GM23338 (cell line): ENCODE results near the gene ZNF488. TPM values are rescaled to one million over a fixed set of nuclear protein-coding genes. Genes with fewer than 3 reads are reported as not detected.

Source experiments
- ATAC-seq: fragments of 200-7000 bp; cut with Tn5 transposase; 3 replicates; pipeline ENCODE4 v1.9.1; 2020
- DNase-seq: peaks from one replicate; pipeline ENCODE4 v3.0.0-alpha.2; 2015; ENCODE audit warnings: low spot score
- H2AFZ ChIP-seq: fragments of 200-600 bp; sonication (generic); 2 replicates; pipeline ENCODE4 v1.8.0; 2016; ENCODE audit warnings: antibody characterized with exemption, mild to moderate bottlenecking, moderate library complexity
- H3F3A ChIP-seq: fragments of 200-600 bp; sonication (generic); replicated peaks from 2 replicates; pipeline ENCODE4 v1.8.0; 2017; ENCODE audit warnings: antibody characterized with exemption, mixed run types, low read depth
- H3K27ac ChIP-seq: fragments of 200-600 bp; sonication (generic); 2 replicates; pipeline ENCODE4 v1.6.1; 2016; ENCODE audit warnings: low read depth
- H3K27me3 ChIP-seq: fragments of 200-600 bp; sonication (generic); 2 replicates; pipeline ENCODE4 v1.8.0; 2016; ENCODE audit warnings: mild to moderate bottlenecking, mixed run types, moderate library complexity; ENCODE audit not compliant: insufficient read depth
- H3K36me3 ChIP-seq: fragments of 200-600 bp; sonication (generic); 2 replicates; pipeline ENCODE4 v1.8.0; 2016; ENCODE audit warnings: mild to moderate bottlenecking; ENCODE audit not compliant: insufficient read depth
- H3K4me1 ChIP-seq: fragments of 200-600 bp; sonication (generic); 2 replicates; pipeline ENCODE4 v1.8.0; 2016; ENCODE audit warnings: mild to moderate bottlenecking, moderate library complexity; ENCODE audit not compliant: insufficient read depth
- H3K4me2 ChIP-seq: fragments of 200-600 bp; sonication (generic); 2 replicates; pipeline ENCODE4 v1.7.1; 2017; ENCODE audit warnings: mixed run types
- H3K4me3 ChIP-seq: fragments of 200-600 bp; sonication (generic); 2 replicates; pipeline ENCODE4 v1.6.1; 2016; ENCODE audit warnings: mixed run types
- H3K79me2 ChIP-seq: fragments of 200-600 bp; sonication (generic); replicated peaks from 2 replicates; pipeline ENCODE4 v1.8.0; 2017; ENCODE audit warnings: mild to moderate bottlenecking; ENCODE audit not compliant: insufficient read depth
- H3K9me2 ChIP-seq: fragments of 200-600 bp; sonication (generic); 2 replicates; pipeline ENCODE4 v1.8.0; 2017; ENCODE audit not compliant: insufficient read depth
- H4K20me1 ChIP-seq: fragments of 200-600 bp; sonication (generic); replicated peaks from 2 replicates; pipeline ENCODE4 v1.8.0; 2017; ENCODE audit warnings: mild to moderate bottlenecking; ENCODE audit not compliant: insufficient read depth
- H3K27ac Mint-ChIP-seq: 2 replicates; pipeline ENCODE4 v1.8.0; 2020; ENCODE audit warnings: inconsistent platforms, mild to moderate bottlenecking, moderate library complexity, mixed read lengths
- H3K27me3 Mint-ChIP-seq: 3 replicates; pipeline ENCODE4 v1.8.0; 2022; ENCODE audit warnings: low read depth, mild to moderate bottlenecking, moderate library complexity, mixed read lengths, inconsistent platforms; ENCODE audit not compliant: insufficient read depth, poor library complexity
- H3K36me3 Mint-ChIP-seq: 3 replicates; pipeline ENCODE4 v1.8.0; 2021; ENCODE audit warnings: low read depth, mild to moderate bottlenecking, inconsistent platforms, moderate library complexity, mixed read lengths
- H3K4me1 Mint-ChIP-seq: 3 replicates; pipeline ENCODE4 v1.8.0; 2020; ENCODE audit warnings: mild to moderate bottlenecking, inconsistent platforms, mixed read lengths
- H3K4me3 Mint-ChIP-seq: 3 replicates; pipeline ENCODE4 v1.8.0; 2021; ENCODE audit warnings: moderate library complexity, mild to moderate bottlenecking, inconsistent platforms, mixed read lengths
- H3K9me3 Mint-ChIP-seq: 3 replicates; pipeline ENCODE4 v1.8.0; 2020; ENCODE audit warnings: moderate library complexity, mild to moderate bottlenecking, inconsistent platforms, mixed read lengths
- CREB1 ChIP-seq: fragments of 250-450 bp; sonication (Bioruptor Pico); IDR thresholded peaks from 2 replicates; pipeline ENCODE4 v1.5.0; 2020; ENCODE audit warnings: low read depth, mild to moderate bottlenecking, moderate library complexity
- CTCF ChIP-seq, 2 experiments: fragments of 200-600 bp in 1 of 2; sonication (generic) in 1 of 2; conservative IDR thresholded peaks; 2 replicates each; pipeline versions ENCODE4 v1.5.1 to v1.6.1; 2016 to 2017; ENCODE audit warnings: antibody characterized with exemption in 2 of 2, low read depth in 2 of 2, mild to moderate bottlenecking in 2 of 2, moderate library complexity in 1 of 2
- ETS1 ChIP-seq: IDR thresholded peaks from 2 replicates; pipeline ENCODE4 v1.6.1; 2016; ENCODE audit warnings: antibody characterized with exemption
- EZH2 ChIP-seq: fragments of 200-600 bp; sonication (generic); IDR thresholded peaks from one replicate; pipeline ENCODE4 v1.8.0; 2017; ENCODE audit warnings: antibody characterized with exemption, mild to moderate bottlenecking, low read depth; ENCODE audit not compliant: unreplicated experiment
- EZH2phosphoT487 ChIP-seq: fragments of 200-600 bp; sonication (generic); IDR thresholded peaks from one replicate; pipeline ENCODE4 v1.8.1; 2018; ENCODE audit warnings: antibody characterized with exemption; ENCODE audit not compliant: unreplicated experiment
- JUNB ChIP-seq: IDR thresholded peaks from one replicate; pipeline ENCODE4 v1.6.1; 2016; ENCODE audit warnings: antibody characterized with exemption; ENCODE audit not compliant: unreplicated experiment
- NANOG ChIP-seq: IDR thresholded peaks from 2 replicates; pipeline ENCODE4 v1.6.1; 2016; ENCODE audit warnings: antibody characterized with exemption, borderline replicate concordance
- POLR2AphosphoS5 ChIP-seq: IDR thresholded peaks from 2 replicates; pipeline ENCODE4 v1.6.1; 2016; ENCODE audit warnings: antibody characterized with exemption, low read depth
- REST ChIP-seq: IDR thresholded peaks from one replicate; pipeline ENCODE4 v1.6.1; 2018; ENCODE audit warnings: antibody characterized with exemption; ENCODE audit not compliant: unreplicated experiment
- STAT1 ChIP-seq: IDR thresholded peaks from one replicate; pipeline ENCODE4 v1.6.1; 2016; ENCODE audit warnings: antibody characterized with exemption; ENCODE audit not compliant: unreplicated experiment
- ZNF114 ChIP-seq: fragments of 250-450 bp; sonication (Bioruptor Pico); IDR thresholded peaks from 2 replicates; pipeline ENCODE4 v1.5.0; 2020; ENCODE audit warnings: mild to moderate bottlenecking, moderate library complexity
- ZNF331 ChIP-seq: fragments of 250-450 bp; sonication (Bioruptor Pico); IDR thresholded peaks from 2 replicates; pipeline ENCODE4 v1.5.0; 2020; ENCODE audit warnings: low read depth, mild to moderate bottlenecking, moderate library complexity
- polyA plus RNA-seq: library from polyadenylated mRNA; unstranded; fragments of >200 nt; fragmentation: Nextera tagmentation; extraction: Ambion mirVana; gene quantifications from 2 replicates; pipeline ENCODE4 v1.2.1, GENCODE V29; 2016
- total RNA-seq: library from RNA; depleted of rRNA; stranded (reverse); fragments of >200 nt; shearing (Covaris generic); gene quantifications from 2 replicates; pipeline ENCODE4 v1.2.3, GENCODE V29; 2014

The ZNF488 gene
- total and polyA plus RNA-seq, 2 experiments from 2014 or later, result 2.5 to 5.2 TPM

- no peak for TF ChIP-seq REST
- no peak for TF ChIP-seq CTCF (conservative IDR thresholded peaks at IDR 0.05; ENCODE audit: low read depth in 2 of 2)
These were observed 63.3 kb downstream of the ZNF488 start (continued) for GRCh38 chr10:47320812-47321211.

GRCh38 chr10:47319784-47320183 lies 64.3 kb downstream of the ZNF488 start:
- DNase-seq (no peak), ATAC-seq (no peak)
- peaks cover 9% of the 10 kb centered on the region for H3K27me3 Mint-ChIP-seq
- no peaks in the 10 kb centered on the region for H3K79me2 ChIP-seq
- H3K4me1 ChIP-seq, result no peaks in the 10 kb centered on the region
- no peaks in the 10 kb centered on the region for H3K9me3 Mint-ChIP-seq
- H3K4me2 ChIP-seq, result no peak overlapping the region
- no peak overlapping the region for H3K27ac ChIP-seq
- no peaks in the 10 kb centered on the region for H4K20me1 ChIP-seq
- 0 out of 2 replicates have a peak, but pooled peaks cover 4% of the 10 kb centered on the region for H3K9me2 ChIP-seq
- H3K4me3 ChIP-seq, result no peak overlapping the region
- H3K4me1 Mint-ChIP-seq, result no peaks in the 10 kb centered on the region
- no peak overlapping the region for H2AFZ ChIP-seq
- no peaks in the 10 kb centered on the region for H3K27me3 ChIP-seq
- no peaks in the 10 kb centered on the region for H3K36me3 ChIP-seq
- no peak overlapping the region for H3K27ac Mint-ChIP-seq
- H3K4me3 Mint-ChIP-seq, result no peak overlapping the region
- H3F3A ChIP-seq, result no peaks in the 10 kb centered on the region
- H3K36me3 Mint-ChIP-seq, result no peaks in the 10 kb centered on the region
- TF ChIP-seq JUNB, result no peak
- TF ChIP-seq CREB1, result no peak
- TF ChIP-seq ETS1, result no peak
- no peak for TF ChIP-seq NANOG
- TF ChIP-seq CTCF (conservative IDR thresholded peaks at IDR 0.05; ENCODE audit: low read depth in 2 of 2), result no peak
- TF ChIP-seq POLR2AphosphoS5, result no peak
- TF ChIP-seq EZH2, result no peak
- no peak for TF ChIP-seq STAT1
- TF ChIP-seq ZNF331, result no peak
- TF ChIP-seq REST, result no peak
- no peak for TF ChIP-seq ZNF114 (CRISPR knock-in tag)
- no peak for TF ChIP-seq EZH2phosphoT487
